ENCODE results near the gene CC2D1A. TPM values are rescaled to one million over a fixed set of nuclear protein-coding genes. Genes with fewer than 3 reads are reported as not detected.
"Not testable (repeated sequence)": the region's sequence is repeated elsewhere in the genome, so short reads cannot be mapped to it uniquely, and the experiment has no call there.

The CC2D1A gene
- total and polyA plus RNA-seq, 4 donors: 19.3 to 39.5 (median 29.4) TPM

GRCh38 chr19:13966684-13967128 lies 60.7 kb downstream of the CC2D1A start:
- WGBS, 2 donors: 96 to 97% methylated on average over 14 of the region's 14 CpGs
- Histone ChIP-seq H3K9ac (ENCODE audit: insufficient read depth in 1 of 2, low read length in 2 of 2) (no peak overlapping the region), H3K4me1 (ENCODE audit: control insufficient read depth in 5 of 5, insufficient read depth in 5 of 5, low read length in 5 of 5) (peaks cover 0 to 4% (median 0%) of the 10 kb centered on the region in 5 donors), H3K36me3 (ENCODE audit: control insufficient read depth in 4 of 4, insufficient read depth in 4 of 4, low read length in 4 of 4) (peaks cover 6 to 66% (median 14%) of the 10 kb centered on the region in 4 donors), H3K9me3 (ENCODE audit: control insufficient read depth in 4 of 4, insufficient read depth in 3 of 4, low read length in 3 of 4) (no peaks in the 10 kb centered on the region), H3K4me3 (no peak overlapping the region), H3K27ac (ENCODE audit: low read depth in 1 of 2, low read length in 1 of 2) (no peak overlapping the region), H3K27me3 (ENCODE audit: control insufficient read depth in 3 of 3, insufficient read depth in 3 of 3, low read length in 2 of 3) (no peaks in the 10 kb centered on the region)
- ATAC-seq (ENCODE audit: insufficient read depth, low FRiP score) (no peak), DNase-seq (no peak)
- no peak for TF ChIP-seq CTCF (IDR thresholded peaks at IDR 0.05; ENCODE audit: control extremely low read depth, extremely low read depth)

- not testable (repeated sequence) for DNase-seq; H3K4me3 ChIP-seq; H3K27me3 ChIP-seq (ENCODE audit: control insufficient read depth in 3 of 3, insufficient read depth in 3 of 3, low read length in 2 of 3); H3K9ac ChIP-seq (ENCODE audit: insufficient read depth in 1 of 2, low read length in 2 of 2); H3K9me3 ChIP-seq (ENCODE audit: control insufficient read depth in 4 of 4, insufficient read depth in 3 of 4, low read length in 3 of 4); ATAC-seq (ENCODE audit: insufficient read depth, low FRiP score); H3K27ac ChIP-seq (ENCODE audit: low read depth in 1 of 2, low read length in 1 of 2); H3K4me1 ChIP-seq (ENCODE audit: control insufficient read depth in 5 of 5, insufficient read depth in 5 of 5, low read length in 5 of 5)
- 94 to 97% methylated on average over 8 of the region's 8 CpGs for WGBS, 2 donors
- peaks cover 6 to 63% (median 15%) of the 10 kb centered on the region in 4 donors for H3K36me3 ChIP-seq (ENCODE audit: control insufficient read depth in 4 of 4, insufficient read depth in 4 of 4, low read length in 4 of 4)
Measured at GRCh38 chr19:13967206-13967605, 61.2 kb downstream of the CC2D1A start.

GRCh38 chr19:13968383-13968935 lies 62.5 kb downstream of the CC2D1A start:
- 96% methylated on average over 22 of the region's 22 CpGs for WGBS, 2 donors
- DNase-seq (no peak), ATAC-seq (ENCODE audit: insufficient read depth, low FRiP score) (no peak)
- H3K27me3 ChIP-seq (ENCODE audit: control insufficient read depth in 3 of 3, insufficient read depth in 3 of 3, low read length in 2 of 3): no peaks in the 10 kb centered on the region
- H3K4me3 ChIP-seq: no peak overlapping the region
- no peaks in the 10 kb centered on the region for H3K4me1 ChIP-seq (ENCODE audit: control insufficient read depth in 5 of 5, insufficient read depth in 5 of 5, low read length in 5 of 5)
- no peak overlapping the region for H3K9ac ChIP-seq (ENCODE audit: insufficient read depth in 1 of 2, low read length in 2 of 2)
- no peak overlapping the region for H3K27ac ChIP-seq (ENCODE audit: low read depth in 1 of 2, low read length in 1 of 2)
- TF ChIP-seq CTCF (IDR thresholded peaks at IDR 0.05; ENCODE audit: control extremely low read depth, extremely low read depth): no peak
- H3K9me3 ChIP-seq (ENCODE audit: control insufficient read depth in 4 of 4, insufficient read depth in 3 of 4, low read length in 3 of 4): no peaks in the 10 kb centered on the region
- H3K36me3 ChIP-seq (ENCODE audit: control insufficient read depth in 4 of 4, insufficient read depth in 4 of 4, low read length in 4 of 4): peaks cover 6 to 62% (median 16%) of the 10 kb centered on the region in 4 donors

- TF ChIP-seq CTCF (IDR thresholded peaks at IDR 0.05; ENCODE audit: control extremely low read depth, extremely low read depth): no peak
- H3K9me3 ChIP-seq (ENCODE audit: control insufficient read depth in 4 of 4, insufficient read depth in 3 of 4, low read length in 3 of 4): no peaks in the 10 kb centered on the region
- DNase-seq (no peak), ATAC-seq (ENCODE audit: insufficient read depth, low FRiP score) (no peak)
- no peak overlapping the region for H3K27ac ChIP-seq (ENCODE audit: low read depth in 1 of 2, low read length in 1 of 2)
- H3K9ac ChIP-seq (ENCODE audit: insufficient read depth in 1 of 2, low read length in 2 of 2): no peak overlapping the region
- H3K4me3 ChIP-seq: no peak overlapping the region
- peaks cover 6 to 57% (median 18%) of the 10 kb centered on the region in 4 donors for H3K36me3 ChIP-seq (ENCODE audit: control insufficient read depth in 4 of 4, insufficient read depth in 4 of 4, low read length in 4 of 4)
- no peaks in the 10 kb centered on the region for H3K4me1 ChIP-seq (ENCODE audit: control insufficient read depth in 5 of 5, insufficient read depth in 5 of 5, low read length in 5 of 5)
- H3K27me3 ChIP-seq (ENCODE audit: control insufficient read depth in 3 of 3, insufficient read depth in 3 of 3, low read length in 2 of 3): no peaks in the 10 kb centered on the region
- 92 to 95% methylated on average over 18 of the region's 18 CpGs for WGBS, 2 donors
Measured at GRCh38 chr19:13968999-13969398, 63.0 kb downstream of the CC2D1A start.

Data from lung (tissue), 12 donors.